ENCODE data around the gene JAZF1.

JAZF1 gene

DNA sequence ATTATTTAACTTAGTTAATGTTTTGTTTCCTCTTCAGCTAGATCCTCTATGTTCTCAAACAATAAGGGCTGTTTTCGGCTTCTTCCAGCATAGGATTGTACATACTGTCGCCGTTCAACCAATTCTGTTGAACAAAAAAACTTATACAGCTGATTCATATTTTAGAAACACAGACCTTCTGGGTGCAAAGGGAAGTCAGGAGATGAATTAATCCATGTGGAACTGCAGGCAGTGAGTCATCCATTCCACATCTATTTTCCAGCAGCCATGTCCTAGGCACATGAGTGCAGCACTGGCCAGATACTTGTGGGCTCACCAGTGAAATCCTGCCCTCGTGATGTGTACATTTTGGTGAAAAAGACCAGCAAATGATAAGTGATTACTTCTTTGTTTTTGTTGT is 163.2 kb downstream of the JAZF1 start:
- TF ChIP-seq, protein P1, sequence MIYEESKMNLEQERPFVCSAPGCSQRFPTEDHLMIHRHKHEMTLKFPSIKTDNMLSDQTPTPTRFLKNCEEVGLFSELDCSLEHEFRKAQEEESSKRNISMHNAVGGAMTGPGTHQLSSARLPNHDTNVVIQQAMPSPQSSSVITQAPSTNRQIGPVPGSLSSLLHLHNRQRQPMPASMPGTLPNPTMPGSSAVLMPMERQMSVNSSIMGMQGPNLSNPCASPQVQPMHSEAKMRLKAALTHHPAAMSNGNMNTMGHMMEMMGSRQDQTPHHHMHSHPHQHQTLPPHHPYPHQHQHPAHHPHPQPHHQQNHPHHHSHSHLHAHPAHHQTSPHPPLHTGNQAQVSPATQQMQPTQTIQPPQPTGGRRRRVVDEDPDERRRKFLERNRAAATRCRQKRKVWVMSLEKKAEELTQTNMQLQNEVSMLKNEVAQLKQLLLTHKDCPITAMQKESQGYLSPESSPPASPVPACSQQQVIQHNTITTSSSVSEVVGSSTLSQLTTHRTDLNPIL (CRISPR knock-in tag; IDR thresholded peaks at IDR 0.05; ENCODE audit: low read depth), result no peak
- TF ChIP-seq, protein P2, sequence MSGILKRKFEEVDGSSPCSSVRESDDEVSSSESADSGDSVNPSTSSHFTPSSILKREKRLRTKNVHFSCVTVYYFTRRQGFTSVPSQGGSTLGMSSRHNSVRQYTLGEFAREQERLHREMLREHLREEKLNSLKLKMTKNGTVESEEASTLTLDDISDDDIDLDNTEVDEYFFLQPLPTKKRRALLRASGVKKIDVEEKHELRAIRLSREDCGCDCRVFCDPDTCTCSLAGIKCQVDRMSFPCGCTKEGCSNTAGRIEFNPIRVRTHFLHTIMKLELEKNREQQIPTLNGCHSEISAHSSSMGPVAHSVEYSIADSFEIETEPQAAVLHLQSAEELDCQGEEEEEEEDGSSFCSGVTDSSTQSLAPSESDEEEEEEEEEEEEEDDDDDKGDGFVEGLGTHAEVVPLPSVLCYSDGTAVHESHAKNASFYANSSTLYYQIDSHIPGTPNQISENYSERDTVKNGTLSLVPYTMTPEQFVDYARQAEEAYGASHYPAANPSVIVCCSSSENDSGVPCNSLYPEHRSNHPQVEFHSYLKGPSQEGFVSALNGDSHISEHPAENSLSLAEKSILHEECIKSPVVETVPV (CRISPR knock-in tag; IDR thresholded peaks at IDR 0.05), result no peak
- TF ChIP-seq RARB (CRISPR knock-in tag; IDR thresholded peaks at IDR 0.05), result no peak
- TF ChIP-seq BACH2 (CRISPR knock-in tag; IDR thresholded peaks at IDR 0.05; ENCODE audit: borderline replicate concordance), result no peak
- TF ChIP-seq CSDC2 (CRISPR knock-in tag; IDR thresholded peaks at IDR 0.05), result no peak
- TF ChIP-seq ISL1 (CRISPR knock-in tag; IDR thresholded peaks at IDR 0.05), result no peak
- TF ChIP-seq ZNF8 (CRISPR knock-in tag; IDR thresholded peaks at IDR 0.05), result no peak
- TF ChIP-seq, protein P3, sequence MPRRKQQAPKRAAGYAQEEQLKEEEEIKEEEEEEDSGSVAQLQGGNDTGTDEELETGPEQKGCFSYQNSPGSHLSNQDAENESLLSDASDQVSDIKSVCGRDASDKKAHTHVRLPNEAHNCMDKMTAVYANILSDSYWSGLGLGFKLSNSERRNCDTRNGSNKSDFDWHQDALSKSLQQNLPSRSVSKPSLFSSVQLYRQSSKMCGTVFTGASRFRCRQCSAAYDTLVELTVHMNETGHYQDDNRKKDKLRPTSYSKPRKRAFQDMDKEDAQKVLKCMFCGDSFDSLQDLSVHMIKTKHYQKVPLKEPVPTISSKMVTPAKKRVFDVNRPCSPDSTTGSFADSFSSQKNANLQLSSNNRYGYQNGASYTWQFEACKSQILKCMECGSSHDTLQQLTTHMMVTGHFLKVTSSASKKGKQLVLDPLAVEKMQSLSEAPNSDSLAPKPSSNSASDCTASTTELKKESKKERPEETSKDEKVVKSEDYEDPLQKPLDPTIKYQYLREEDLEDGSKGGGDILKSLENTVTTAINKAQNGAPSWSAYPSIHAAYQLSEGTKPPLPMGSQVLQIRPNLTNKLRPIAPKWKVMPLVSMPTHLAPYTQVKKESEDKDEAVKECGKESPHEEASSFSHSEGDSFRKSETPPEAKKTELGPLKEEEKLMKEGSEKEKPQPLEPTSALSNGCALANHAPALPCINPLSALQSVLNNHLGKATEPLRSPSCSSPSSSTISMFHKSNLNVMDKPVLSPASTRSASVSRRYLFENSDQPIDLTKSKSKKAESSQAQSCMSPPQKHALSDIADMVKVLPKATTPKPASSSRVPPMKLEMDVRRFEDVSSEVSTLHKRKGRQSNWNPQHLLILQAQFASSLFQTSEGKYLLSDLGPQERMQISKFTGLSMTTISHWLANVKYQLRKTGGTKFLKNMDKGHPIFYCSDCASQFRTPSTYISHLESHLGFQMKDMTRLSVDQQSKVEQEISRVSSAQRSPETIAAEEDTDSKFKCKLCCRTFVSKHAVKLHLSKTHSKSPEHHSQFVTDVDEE (CRISPR knock-in tag; IDR thresholded peaks at IDR 0.05), result no peak
- no peak for TF ChIP-seq ZFP30 (CRISPR knock-in tag; IDR thresholded peaks at IDR 0.05)
- no peak for TF ChIP-seq ZNF565 (CRISPR knock-in tag; conservative IDR thresholded peaks at IDR 0.05; ENCODE audit: low read depth)
- no peak for TF ChIP-seq ESRRG (CRISPR knock-in tag; IDR thresholded peaks at IDR 0.05)
- TF ChIP-seq ZFP3 (CRISPR knock-in tag; IDR thresholded peaks at IDR 0.05), result no peak
- no peak for TF ChIP-seq PPARA (CRISPR knock-in tag; IDR thresholded peaks at IDR 0.05; ENCODE audit: borderline replicate concordance)
- no peak for TF ChIP-seq TOX (CRISPR knock-in tag; IDR thresholded peaks at IDR 0.05; ENCODE audit: borderline replicate concordance)
- TF ChIP-seq, protein P4, sequence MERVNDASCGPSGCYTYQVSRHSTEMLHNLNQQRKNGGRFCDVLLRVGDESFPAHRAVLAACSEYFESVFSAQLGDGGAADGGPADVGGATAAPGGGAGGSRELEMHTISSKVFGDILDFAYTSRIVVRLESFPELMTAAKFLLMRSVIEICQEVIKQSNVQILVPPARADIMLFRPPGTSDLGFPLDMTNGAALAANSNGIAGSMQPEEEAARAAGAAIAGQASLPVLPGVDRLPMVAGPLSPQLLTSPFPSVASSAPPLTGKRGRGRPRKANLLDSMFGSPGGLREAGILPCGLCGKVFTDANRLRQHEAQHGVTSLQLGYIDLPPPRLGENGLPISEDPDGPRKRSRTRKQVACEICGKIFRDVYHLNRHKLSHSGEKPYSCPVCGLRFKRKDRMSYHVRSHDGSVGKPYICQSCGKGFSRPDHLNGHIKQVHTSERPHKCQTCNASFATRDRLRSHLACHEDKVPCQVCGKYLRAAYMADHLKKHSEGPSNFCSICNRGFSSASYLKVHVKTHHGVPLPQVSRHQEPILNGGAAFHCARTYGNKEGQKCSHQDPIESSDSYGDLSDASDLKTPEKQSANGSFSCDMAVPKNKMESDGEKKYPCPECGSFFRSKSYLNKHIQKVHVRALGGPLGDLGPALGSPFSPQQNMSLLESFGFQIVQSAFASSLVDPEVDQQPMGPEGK (CRISPR knock-in tag; IDR thresholded peaks at IDR 0.05; ENCODE audit: borderline replicate concordance), result no peak
- TF ChIP-seq GLIS3 (CRISPR knock-in tag; IDR thresholded peaks at IDR 0.05), result no peak
- TF ChIP-seq ARNTL (CRISPR knock-in tag; IDR thresholded peaks at IDR 0.05; ENCODE audit: borderline replicate concordance, low read depth), result no peak
- no peak for TF ChIP-seq TCF4 (CRISPR knock-in tag; IDR thresholded peaks at IDR 0.05; ENCODE audit: borderline replicate concordance)
- 0 out of 3 replicates have a peak, but pooled peaks have one; percentile 6 for ATAC-seq

DNA sequence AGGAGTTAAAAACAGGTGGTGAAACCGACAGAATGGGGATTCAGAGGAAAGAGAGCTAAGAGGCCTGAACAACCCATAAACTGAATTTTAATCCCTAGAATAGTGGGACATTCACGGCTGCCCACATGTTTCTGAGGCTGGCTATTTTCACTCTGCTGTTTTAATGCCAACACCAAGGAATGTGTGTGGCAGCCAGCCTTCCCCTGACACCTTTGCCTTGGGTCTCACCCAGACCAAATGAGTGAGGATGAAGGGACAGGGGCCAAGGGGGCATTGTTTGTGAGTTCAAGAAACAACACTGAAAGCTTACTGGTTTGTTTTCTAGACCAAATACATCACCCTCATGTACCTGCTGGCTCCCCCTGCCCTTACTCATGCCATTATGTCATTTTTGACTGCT is 164.3 kb downstream of the JAZF1 start:
- no peak for ATAC-seq
- TF ChIP-seq, protein P5, sequence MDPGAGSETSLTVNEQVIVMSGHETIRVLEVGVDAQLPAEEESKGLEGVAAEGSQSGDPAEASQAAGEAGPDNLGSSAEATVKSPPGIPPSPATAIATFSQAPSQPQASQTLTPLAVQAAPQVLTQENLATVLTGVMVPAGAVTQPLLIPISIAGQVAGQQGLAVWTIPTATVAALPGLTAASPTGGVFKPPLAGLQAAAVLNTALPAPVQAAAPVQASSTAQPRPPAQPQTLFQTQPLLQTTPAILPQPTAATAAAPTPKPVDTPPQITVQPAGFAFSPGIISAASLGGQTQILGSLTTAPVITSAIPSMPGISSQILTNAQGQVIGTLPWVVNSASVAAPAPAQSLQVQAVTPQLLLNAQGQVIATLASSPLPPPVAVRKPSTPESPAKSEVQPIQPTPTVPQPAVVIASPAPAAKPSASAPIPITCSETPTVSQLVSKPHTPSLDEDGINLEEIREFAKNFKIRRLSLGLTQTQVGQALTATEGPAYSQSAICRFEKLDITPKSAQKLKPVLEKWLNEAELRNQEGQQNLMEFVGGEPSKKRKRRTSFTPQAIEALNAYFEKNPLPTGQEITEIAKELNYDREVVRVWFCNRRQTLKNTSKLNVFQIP (CRISPR knock-in tag; IDR thresholded peaks at IDR 0.05; ENCODE audit: borderline replicate concordance, low read depth), result no peak
- TF ChIP-seq, protein P2 (CRISPR knock-in tag; IDR thresholded peaks at IDR 0.05), result no peak
- TF ChIP-seq ZC3H10 (CRISPR knock-in tag; IDR thresholded peaks at IDR 0.05) (no peak), ZFP30 (CRISPR knock-in tag; IDR thresholded peaks at IDR 0.05) (no peak), TCF4 (CRISPR knock-in tag; IDR thresholded peaks at IDR 0.05; ENCODE audit: borderline replicate concordance) (no peak), ZFP3 (CRISPR knock-in tag; IDR thresholded peaks at IDR 0.05) (no peak), PPARA (CRISPR knock-in tag; IDR thresholded peaks at IDR 0.05; ENCODE audit: borderline replicate concordance) (no peak)
- TF ChIP-seq, protein P1 (CRISPR knock-in tag; IDR thresholded peaks at IDR 0.05; ENCODE audit: low read depth), result no peak
